Fibroblast of villous mesenchyme (primary cell): Measurements from ENCODE around the gene PCSK2. TPM values are rescaled to one million over a fixed set of nuclear protein-coding genes. Genes with fewer than 3 reads are reported as not detected.

Experiments
- DNase-seq: peaks from one replicate; pipeline ENCODE4 v3.0.0-alpha.2; 2010; ENCODE audit warnings: low read depth
- H3K4me3 ChIP-seq: 2 replicates; pipeline ENCODE4 v1.5.1; 2011; ENCODE audit warnings: low read depth, mild to moderate bottlenecking, low read length
- CTCF ChIP-seq: IDR thresholded peaks from 2 replicates; pipeline ENCODE4 v1.5.1; 2012; ENCODE audit warnings: low read depth, mild to moderate bottlenecking, low read length; ENCODE audit not compliant: insufficient read depth
- total RNA-seq: library from RNA; depleted of rRNA; stranded (reverse); fragments of >200 nt; gene quantifications from 2 replicates; pipeline ENCODE4 v1.2.3, GENCODE V29; 2012

The PCSK2 gene
- total RNA-seq, 1 donor, result not detected

- no peak for DNase-seq
- no peak for TF ChIP-seq CTCF
- H3K4me3 ChIP-seq, result no peak overlapping the region
Observed at GRCh38 chr20:17503301-17504065, 276.6 kb downstream of the PCSK2 start.

- DNase-seq, result no peak
- TF ChIP-seq CTCF, result no peak
- H3K4me3 ChIP-seq, result peak overlapping the region; percentile 61
Observed at GRCh38 chr20:17504066-17504897, 277.4 kb downstream of the PCSK2 start.

DNA sequence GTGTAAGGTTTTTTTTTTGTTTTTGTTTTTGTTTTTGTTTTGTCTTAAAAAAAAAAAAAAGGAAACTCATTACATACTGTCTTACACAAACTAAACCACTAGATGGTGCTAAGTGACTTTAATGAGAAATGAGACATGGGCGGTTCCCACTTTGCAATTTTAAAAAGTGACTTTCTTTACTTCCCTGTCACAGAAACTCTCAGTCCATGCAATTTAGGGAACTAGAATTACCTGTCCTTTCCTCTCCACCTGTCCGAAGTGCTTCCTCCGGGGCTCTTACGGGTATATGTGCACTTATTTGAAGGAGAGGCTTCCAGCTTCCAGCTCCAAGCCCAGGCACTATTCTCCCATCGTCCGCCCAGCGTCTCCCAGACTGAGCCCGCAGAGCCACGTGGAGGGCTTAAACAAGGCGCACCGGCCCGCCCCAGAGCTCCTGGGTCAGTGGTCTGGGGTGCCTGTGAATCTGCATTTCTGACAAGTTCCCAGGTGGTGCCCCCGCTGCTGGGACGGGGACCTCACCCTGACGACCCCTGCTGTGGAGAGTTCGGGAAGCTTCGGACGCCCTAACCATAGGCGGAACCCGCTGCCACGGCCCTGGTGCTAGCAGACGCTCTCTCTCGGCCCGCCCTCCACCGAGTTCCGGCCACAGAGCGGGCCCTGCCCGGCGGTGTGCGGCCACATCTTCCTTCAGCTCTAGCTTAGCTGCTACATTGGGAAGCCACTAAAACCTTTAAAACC lies 278.2 kb downstream of the PCSK2 start:
- TF ChIP-seq CTCF, result peak; percentile 59
- H3K4me3 ChIP-seq, result peak overlapping the region; percentile 61
- DNase-seq, result peak; percentile 74

GRCh38 chr20:17505636-17506517 lies 279.0 kb downstream of the PCSK2 start:
- peak; percentile 49 for DNase-seq
- no peak for TF ChIP-seq CTCF
- peak overlapping the region; percentile 61 for H3K4me3 ChIP-seq

DNA sequence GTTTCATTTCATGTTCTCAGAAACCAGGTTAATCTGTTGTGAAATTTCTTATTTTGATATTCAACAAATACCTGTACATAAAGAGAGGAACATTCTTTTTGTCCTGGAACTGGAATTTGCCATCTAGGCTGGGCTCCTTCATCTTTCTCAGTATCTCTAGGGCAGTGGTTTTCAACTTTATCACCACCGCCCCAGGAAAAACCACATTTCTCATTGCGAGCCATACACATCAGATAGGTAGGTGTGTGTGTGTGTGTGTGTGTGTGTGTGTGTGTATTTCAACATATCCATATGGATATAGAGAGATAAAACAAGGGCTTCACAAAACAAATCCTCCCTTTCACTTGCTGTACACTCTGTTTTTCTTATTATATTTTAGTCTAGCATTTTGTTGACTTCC lies 280.2 kb downstream of the PCSK2 start:
- no peak for TF ChIP-seq CTCF
- no peak for DNase-seq
- no peak overlapping the region for H3K4me3 ChIP-seq

DNA sequence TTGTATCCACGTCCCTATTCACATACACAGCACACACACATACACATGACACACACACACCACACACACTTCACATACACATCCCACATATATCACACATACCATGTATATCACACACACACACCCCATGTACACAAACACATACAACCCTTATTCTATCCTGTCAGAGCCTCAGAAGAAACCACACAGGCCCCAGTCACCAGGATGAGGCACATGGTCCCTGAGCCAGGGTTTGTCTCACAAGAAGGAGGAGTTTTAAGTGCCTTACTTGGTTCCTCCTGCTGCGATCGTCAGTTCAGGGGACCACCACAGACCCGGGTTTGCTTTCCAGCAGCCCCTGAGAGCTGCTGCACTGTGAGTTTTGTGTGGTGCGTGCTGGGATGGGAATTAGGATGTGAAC lies 280.7 kb downstream of the PCSK2 start:
- no peak for DNase-seq
- no peak overlapping the region for H3K4me3 ChIP-seq
- no peak for TF ChIP-seq CTCF
